ENCODE measurements around the gene HBM.
"Not testable (repeated sequence)": the region's sequence is repeated elsewhere in the genome, so short reads cannot be mapped to it uniquely, and the experiment has no call there.

HBM gene

DNA sequence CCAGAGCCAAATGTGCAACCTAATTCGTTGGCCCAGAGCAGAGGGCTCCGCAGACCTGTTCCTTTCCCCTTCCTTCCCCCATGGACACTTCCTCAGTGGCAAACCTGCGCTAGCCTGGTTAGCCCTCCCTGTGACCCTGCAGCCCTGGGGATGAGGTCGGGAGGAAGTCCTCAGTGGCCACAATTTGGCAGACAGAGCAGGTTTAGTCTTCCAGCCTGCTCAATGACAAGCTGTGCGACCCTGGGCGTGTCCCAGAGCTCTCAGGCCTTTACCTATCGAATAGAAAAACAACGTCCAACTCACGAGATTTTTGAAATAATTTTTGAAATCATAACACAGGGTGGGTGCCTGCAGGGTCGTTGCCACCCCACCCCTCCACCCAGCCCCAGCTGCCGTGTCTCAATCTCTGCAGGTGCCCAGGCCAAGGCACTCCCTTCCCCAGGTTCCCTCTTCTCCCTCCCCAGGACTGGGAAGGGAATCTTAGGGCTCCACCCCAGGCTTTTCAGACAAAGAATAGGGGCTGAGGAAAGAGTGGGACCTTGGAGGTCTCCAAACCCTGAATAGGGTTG, 1.4 kb downstream of the HBM start:
- no peak for FAIRE-seq

DNA sequence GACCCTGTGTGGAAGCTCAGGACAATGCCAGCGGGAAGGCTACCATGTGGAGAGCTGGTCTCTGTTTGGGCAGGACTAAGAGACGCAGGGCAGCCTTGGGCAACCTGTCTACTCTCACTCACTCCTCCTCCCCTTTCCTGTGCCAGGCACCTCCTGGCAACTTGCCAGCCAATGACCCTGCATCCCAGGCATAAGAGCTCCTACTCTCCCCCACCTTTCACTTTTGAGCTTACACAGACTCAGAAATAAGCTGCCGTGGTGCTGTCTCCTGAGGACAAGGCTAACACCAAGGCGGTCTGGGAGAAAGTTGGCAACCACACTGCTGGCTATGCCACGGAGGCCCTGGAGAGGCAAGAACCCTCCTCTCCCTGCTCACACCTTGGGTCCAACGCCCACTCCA, 2.6 kb downstream of the HBM start:
- DNase-seq (ENCODE audit: insufficient read length, low spot score) (no peak), FAIRE-seq (no peak)

More for the DNA sequence above, 1.4 kb downstream of the HBM start:
- no peak for DNase-seq (ENCODE audit: insufficient read length, low spot score)

DNA sequence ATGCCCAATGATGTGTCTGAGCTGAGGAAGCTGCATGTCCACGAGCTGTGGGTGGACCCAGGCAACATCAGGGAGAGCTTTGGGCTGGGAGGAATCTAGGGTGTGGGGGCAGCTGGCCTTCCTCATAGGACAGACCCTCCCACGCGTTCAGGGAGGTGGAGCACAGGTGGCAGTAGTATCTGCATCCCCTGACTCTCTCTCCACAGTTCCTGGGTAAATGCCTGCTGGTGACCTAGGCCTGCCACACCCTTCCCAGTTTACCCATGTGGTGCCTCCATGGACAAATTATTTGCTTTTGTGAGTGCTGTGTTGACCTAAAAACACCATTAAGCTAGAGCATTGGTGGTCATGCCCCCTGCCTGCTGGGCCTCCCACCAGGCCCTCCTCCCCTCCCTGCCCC, 3.2 kb downstream of the HBM start:
- FAIRE-seq (no peak), DNase-seq (ENCODE audit: insufficient read length, low spot score) (no peak)

DNA sequence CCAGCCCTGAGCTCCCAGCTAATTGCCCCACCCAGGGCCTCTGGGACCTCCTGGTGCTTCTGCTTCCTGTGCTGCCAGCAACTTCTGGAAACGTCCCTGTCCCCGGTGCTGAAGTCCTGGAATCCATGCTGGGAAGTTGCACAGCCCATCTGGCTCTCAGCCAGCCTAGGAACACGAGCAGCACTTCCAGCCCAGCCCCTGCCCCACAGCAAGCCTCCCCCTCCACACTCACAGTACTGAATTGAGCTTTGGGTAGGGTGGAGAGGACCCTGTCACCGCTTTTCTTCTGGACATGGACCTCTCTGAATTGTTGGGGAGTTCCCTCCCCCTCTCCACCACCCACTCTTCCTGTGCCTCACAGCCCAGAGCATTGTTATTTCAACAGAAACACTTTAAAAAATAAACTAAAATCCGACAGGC, 4.3 kb downstream of the HBM start:
- DNase-seq (ENCODE audit: insufficient read length, low spot score); FAIRE-seq: not testable (repeated sequence)

DNA sequence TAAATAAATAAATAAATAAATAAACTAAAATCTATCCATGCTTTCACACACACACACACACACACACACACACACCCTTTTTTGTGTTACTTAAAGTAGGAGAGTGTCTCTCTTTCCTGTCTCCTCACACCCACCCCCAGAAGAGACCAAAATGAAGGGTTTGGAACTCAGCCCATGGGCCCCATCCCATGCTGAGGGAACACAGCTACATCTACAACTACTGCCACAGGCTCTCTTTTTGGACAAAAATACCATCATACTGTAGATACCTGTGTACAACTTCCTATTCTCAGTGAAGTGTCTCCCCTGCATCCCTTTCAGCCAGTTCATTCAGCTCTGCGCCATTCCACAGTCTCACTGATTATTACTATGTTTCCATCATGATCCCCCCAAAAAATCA, 5.0 kb downstream of the HBM start:
- DNase-seq (ENCODE audit: insufficient read length, low spot score) (no peak), FAIRE-seq (no peak)

DNA sequence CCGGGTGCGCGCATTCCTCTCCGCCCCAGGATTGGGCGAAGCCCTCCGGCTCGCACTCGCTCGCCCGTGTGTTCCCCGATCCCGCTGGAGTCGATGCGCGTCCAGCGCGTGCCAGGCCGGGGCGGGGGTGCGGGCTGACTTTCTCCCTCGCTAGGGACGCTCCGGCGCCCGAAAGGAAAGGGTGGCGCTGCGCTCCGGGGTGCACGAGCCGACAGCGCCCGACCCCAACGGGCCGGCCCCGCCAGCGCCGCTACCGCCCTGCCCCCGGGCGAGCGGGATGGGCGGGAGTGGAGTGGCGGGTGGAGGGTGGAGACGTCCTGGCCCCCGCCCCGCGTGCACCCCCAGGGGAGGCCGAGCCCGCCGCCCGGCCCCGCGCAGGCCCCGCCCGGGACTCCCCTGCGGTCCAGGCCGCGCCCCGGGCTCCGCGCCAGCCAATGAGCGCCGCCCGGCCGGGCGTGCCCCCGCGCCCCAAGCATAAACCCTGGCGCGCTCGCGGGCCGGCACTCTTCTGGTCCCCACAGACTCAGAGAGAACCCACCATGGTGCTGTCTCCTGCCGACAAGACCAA, 6.7 kb downstream of the HBM start, which contains the start of gene HBA2:
TSS of gene HBA2 (plus strand) at position 503 of the 568 bp plus-strand sequence. CDS start at position 540, 37 bp downstream.
- not testable (repeated sequence) for FAIRE-seq; DNase-seq (ENCODE audit: insufficient read length, low spot score)

DNA sequence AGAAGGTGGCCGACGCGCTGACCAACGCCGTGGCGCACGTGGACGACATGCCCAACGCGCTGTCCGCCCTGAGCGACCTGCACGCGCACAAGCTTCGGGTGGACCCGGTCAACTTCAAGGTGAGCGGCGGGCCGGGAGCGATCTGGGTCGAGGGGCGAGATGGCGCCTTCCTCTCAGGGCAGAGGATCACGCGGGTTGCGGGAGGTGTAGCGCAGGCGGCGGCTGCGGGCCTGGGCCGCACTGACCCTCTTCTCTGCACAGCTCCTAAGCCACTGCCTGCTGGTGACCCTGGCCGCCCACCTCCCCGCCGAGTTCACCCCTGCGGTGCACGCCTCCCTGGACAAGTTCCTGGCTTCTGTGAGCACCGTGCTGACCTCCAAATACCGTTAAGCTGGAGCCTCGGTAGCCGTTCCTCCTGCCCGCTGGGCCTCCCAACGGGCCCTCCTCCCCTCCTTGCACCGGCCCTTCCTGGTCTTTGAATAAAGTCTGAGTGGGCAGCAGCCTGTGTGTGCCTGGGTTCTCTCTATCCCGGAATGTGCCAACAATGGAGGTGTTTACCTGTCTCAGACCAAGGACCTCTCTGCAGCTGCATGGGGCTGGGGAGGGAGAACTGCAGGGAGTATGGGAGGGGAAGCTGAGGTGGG, 7.6 kb downstream of the HBM start:
- FAIRE-seq; DNase-seq (ENCODE audit: insufficient read length, low spot score): not testable (repeated sequence)

DNA sequence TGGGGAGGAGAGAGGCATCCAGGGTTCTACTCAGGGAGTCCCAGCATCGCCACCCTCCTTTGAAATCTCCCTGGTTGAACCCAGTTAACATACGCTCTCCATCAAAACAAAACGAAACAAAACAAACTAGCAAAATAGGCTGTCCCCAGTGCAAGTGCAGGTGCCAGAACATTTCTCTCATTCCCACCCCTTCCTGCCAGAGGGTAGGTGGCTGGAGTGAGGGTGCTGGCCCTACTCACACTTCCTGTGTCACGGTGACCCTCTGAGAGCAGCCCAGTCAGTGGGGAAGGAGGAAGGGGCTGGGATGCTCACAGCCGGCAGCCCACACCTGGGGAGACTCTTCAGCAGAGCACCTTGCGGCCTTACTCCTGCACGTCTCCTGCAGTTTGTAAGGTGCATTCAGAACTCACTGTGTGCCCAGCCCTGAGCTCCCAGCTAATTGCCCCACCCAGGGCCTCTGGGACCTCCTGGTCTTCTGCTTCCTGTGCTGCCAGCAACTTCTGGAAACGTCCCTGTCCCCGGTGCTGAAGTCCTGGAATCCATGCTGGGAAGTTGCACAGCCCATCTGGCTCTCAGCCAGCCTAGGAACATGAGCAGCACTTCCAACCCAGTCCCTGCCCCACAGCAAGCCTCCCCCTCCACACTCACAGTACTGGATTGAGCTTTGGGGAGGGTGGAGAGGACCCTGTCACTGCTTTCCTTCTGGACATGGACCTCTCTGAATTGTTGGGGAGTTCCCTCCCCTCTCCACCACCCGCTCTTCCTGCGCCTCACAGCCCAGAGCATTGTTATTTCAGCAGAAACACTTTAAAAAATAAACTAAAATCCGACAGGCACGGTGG, 8.4 kb downstream of the HBM start:
- DNase-seq (ENCODE audit: insufficient read length, low spot score); FAIRE-seq: not testable (repeated sequence)

DNA sequence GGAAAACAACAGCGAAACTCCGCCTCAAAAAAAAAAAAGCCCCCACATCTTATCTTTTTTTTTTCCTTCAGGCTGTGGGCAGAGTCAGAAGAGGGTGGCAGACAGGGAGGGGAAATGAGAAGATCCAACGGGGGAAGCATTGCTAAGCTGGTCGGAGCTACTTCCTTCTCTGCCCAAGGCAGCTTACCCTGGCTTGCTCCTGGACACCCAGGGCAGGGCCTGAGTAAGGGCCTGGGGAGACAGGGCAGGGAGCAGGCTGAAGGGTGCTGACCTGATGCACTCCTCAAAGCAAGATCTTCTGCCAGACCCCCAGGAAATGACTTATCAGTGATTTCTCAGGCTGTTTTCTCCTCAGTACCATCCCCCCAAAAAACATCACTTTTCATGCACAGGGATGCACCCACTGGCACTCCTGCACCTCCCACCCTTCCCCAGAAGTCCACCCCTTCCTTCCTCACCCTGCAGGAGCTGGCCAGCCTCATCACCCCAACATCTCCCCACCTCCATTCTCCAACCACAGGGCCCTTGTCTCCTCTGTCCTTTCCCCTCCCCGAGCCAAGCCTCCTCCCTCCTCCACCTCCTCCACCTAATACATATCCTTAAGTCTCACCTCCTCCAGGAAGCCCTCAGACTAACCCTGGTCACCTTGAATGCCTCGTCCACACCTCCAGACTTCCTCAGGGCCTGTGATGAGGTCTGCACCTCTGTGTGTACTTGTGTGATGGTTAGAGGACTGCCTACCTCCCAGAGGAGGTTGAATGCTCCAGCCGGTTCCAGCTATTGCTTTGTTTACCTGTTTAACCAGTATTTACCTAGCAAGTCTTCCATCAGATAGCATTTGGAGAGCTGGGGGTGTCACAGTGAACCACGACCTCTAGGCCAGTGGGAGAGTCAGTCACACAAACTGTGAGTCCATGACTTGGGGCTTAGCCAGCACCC, 9.5 kb downstream of the HBM start:
- FAIRE-seq (no peak), DNase-seq (ENCODE audit: insufficient read length, low spot score) (no peak)

DNA sequence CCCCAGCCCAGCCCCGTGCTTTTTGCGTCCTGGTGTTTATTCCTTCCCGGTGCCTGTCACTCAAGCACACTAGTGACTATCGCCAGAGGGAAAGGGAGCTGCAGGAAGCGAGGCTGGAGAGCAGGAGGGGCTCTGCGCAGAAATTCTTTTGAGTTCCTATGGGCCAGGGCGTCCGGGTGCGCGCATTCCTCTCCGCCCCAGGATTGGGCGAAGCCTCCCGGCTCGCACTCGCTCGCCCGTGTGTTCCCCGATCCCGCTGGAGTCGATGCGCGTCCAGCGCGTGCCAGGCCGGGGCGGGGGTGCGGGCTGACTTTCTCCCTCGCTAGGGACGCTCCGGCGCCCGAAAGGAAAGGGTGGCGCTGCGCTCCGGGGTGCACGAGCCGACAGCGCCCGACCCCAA, 10.2 kb downstream of the HBM start:
- peak; percentile 59 for FAIRE-seq
- DNase-seq (ENCODE audit: insufficient read length, low spot score): not testable (repeated sequence)

DNA sequence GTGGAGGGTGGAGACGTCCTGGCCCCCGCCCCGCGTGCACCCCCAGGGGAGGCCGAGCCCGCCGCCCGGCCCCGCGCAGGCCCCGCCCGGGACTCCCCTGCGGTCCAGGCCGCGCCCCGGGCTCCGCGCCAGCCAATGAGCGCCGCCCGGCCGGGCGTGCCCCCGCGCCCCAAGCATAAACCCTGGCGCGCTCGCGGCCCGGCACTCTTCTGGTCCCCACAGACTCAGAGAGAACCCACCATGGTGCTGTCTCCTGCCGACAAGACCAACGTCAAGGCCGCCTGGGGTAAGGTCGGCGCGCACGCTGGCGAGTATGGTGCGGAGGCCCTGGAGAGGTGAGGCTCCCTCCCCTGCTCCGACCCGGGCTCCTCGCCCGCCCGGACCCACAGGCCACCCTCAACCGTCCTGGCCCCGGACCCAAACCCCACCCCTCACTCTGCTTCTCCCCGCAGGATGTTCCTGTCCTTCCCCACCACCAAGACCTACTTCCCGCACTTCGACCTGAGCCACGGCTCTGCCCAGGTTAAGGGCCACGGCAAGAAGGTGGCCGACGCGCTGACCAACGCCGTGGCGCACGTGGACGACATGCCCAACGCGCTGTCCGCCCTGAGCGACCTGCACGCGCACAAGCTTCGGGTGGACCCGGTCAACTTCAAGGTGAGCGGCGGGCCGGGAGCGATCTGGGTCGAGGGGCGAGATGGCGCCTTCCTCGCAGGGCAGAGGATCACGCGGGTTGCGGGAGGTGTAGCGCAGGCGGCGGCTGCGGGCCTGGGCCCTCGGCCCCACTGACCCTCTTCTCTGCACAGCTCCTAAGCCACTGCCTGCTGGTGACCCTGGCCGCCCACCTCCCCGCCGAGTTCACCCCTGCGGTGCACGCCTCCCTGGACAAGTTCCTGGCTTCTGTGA, 11.0 kb downstream of the HBM start, which contains the start of gene HBA1:
TSS of gene HBA1 (plus strand) at position 204 of the 906 bp plus-strand sequence. CDS start at position 241, 37 bp downstream.
- FAIRE-seq; DNase-seq (ENCODE audit: insufficient read length, low spot score): not testable (repeated sequence)

DNA sequence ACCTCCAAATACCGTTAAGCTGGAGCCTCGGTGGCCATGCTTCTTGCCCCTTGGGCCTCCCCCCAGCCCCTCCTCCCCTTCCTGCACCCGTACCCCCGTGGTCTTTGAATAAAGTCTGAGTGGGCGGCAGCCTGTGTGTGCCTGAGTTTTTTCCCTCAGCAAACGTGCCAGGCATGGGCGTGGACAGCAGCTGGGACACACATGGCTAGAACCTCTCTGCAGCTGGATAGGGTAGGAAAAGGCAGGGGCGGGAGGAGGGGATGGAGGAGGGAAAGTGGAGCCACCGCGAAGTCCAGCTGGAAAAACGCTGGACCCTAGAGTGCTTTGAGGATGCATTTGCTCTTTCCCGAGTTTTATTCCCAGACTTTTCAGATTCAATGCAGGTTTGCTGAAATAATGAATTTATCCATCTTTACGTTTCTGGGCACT, 11.6 kb downstream of the HBM start:
- FAIRE-seq (no peak), DNase-seq (ENCODE audit: insufficient read length, low spot score) (no peak)

DNA sequence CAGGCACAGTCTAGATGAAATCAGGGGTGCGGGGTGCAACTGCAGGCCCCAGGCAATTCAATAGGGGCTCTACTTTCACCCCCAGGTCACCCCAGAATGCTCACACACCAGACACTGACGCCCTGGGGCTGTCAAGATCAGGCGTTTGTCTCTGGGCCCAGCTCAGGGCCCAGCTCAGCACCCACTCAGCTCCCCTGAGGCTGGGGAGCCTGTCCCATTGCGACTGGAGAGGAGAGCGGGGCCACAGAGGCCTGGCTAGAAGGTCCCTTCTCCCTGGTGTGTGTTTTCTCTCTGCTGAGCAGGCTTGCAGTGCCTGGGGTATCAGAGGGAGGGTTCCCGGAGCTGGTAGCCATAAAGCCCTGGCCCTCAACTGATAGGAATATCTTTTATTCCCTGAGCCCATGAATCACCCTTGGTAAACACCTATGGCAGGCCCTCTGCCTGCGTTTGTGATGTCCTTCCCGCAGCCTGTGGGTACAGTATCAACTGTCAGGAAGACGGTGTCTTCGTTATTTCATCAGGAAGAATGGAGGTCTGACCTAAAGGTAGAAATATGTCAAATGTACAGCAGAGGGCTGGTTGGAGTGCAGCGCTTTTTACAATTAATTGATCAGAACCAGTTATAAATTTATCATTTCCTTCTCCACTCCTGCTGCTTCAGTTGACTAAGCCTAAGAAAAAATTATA, 12.3 kb downstream of the HBM start:
- no peak for DNase-seq (ENCODE audit: insufficient read length, low spot score)
- FAIRE-seq: no peak

DNA sequence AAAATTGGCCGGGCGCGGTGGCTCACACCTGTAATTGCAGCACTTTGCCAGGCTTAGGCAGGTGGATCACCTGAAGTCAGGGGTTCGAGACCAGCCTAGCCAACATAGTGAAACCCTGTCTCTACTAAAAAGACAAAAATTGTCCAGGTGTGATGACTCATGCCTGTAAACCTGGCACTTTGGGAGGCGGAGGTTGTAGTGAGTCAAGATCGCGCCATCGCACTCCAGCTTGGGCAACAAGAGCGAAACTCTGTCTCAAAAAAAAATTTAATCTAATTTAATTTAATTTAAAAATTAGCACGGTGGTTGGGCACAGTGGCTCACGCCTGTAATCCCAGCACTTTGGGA, 12.9 kb downstream of the HBM start:
- no peak for FAIRE-seq
- no peak for DNase-seq (ENCODE audit: insufficient read length, low spot score)

DNA sequence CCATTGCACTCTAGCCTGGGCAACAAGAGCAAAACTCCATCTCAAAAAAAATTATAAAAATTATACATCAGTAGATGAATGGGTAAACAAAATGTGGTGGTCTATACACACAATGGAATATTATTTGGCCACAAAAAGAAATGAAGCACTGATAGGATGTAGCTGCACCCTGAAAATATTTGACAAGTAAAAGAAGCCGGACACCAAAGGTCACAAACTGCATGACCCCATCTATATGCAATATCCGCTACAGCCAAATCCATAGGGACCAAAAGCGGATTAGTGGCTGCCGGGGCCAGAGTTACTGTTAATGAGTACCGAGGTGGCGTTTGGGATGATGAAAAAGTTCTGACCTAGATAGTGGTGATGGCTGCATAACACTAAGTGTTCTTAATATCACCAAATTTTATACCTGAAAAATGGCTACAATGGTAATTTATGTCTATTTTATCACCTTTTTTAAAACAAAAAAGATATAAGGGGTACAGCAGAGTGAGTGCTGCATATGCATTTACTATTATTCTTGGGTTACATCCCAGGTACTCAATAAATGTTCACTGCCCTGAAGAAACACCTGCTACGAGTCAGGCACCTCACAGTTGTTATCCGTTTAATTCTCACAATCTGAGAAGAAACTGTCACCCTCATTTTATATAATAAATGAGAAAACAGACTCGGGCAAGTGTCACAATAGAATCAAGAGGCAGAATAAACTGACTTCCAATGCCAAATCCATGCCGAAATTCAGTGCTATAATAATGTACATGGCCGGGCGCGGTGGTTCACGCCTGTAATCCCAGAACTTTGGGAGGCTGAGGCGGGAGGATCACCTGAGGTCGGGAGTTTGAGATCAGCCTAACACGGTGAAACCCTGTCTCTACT, 13.7 kb downstream of the HBM start:
- DNase-seq (ENCODE audit: insufficient read length, low spot score) (no peak), FAIRE-seq (no peak)

DNA sequence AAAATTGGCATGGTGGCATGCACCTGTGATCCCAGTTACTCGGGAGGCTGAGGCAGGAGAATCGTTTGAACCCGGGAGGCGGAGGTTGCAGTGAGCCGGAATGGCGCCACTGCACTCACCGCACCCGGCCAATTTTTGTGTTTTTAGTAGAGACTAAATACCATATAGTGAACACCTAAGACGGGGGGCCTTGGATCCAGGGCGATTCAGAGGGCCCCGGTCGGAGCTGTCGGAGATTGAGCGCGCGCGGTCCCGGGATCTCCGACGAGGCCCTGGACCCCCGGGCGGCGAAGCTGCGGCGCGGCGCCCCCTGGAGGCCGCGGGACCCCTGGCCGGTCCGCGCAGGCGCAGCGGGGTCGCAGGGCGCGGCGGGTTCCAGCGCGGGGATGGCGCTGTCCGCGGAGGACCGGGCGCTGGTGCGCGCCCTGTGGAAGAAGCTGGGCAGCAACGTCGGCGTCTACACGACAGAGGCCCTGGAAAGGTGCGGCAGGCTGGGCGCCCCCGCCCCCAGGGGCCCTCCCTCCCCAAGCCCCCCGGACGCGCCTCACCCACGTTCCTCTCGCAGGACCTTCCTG, 14.4 kb downstream of the HBM start, which contains the start of gene HBQ1:
TSS of gene HBQ1 (plus strand) at position 359 of the 575 bp plus-strand sequence. CDS start at position 387, 28 bp downstream.
- FAIRE-seq: no peak
- peak; percentile 71 for DNase-seq (ENCODE audit: insufficient read length, low spot score)
